ENCODE results near the gene OTC.

The OTC gene

GRCh38 chrX:38357747-38358673 lies 5.6 kb downstream of the OTC start:
- no peak for DNase-seq

- DNase-seq: no peak
These were observed 10.6 kb downstream of the OTC start for GRCh38 chrX:38363046-38363445.

DNA sequence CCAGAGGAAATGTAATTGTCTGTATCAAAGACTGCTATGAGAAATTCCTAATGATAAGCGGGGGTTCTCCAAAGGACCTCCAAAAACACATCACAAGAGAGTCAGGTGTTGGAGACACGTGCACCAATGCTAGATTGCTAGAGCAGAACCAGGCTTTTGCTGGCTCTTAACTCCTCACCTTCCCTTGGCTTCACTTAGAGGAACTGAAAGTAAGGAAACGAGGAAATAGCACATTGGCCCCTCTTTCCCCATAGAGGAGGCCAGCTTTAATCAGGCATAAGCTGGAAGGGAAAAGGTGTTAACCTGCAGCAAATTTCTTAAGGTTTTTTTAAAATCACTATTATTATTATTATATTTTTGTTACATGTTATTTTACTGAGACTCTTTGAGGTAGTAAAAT lies 13.6 kb downstream of the OTC start:
- no peak for DNase-seq

DNA sequence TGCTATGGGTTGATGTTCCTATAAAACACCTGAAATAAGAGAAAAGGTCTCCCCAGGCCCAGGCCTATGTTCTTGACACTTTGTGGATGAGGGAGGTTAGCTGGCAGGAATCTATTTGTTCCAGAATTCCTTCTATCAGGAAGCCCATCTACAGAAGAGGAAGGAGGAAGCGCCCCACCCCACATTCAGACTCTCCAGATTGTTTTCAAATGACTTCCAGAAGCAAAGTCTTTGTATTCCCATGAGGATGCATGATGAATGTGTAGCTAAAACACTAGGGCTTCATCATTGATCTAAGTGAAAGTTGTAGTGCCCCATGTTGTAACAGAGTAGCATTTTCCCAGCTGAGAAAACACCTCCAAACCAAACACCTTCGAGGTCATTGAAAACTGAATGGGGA lies 16.4 kb downstream of the OTC start:
- no peak for DNase-seq

DNA sequence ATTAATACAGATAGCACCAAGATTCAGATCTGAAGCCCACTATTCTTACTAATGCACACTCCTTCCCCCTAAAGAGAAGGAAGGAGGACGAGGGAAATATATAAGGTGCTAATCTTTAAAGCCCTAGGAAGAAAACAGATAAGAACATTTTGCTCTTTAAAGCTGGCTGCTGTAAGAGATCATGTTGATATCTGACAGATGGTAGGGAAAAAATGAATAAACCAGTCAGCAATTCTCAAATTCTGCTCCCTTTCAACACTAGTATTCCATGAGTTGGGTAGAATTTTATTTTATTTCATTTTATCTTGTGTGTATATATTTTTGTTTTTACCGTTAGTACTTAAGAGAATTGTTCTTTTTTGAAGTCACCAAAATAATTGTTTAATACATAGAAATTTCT lies 19.2 kb downstream of the OTC start:
- no peak for DNase-seq

GRCh38 chrX:38374431-38374830 lies 22.0 kb downstream of the OTC start:
- no peak for DNase-seq

- DNase-seq: no peak
These were observed 23.5 kb downstream of the OTC start for GRCh38 chrX:38375891-38376290.

DNA sequence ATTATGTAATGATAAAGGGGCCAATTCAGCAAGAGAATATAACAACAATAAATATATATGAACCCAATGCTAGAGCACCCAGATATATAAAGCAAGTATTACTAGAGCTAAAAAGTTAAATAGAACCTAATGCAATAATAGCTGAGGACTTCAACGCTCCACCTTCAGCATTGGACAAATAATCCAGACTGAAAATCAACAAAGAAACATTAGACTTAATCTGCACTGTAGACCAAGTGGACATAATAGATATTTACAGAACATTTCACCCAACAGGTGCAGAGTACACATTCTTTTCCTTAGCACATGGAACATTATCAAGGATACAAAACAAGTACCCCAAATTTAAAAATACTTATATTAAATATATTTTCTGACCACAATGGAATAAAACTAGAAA lies 24.3 kb downstream of the OTC start:
- DNase-seq: no peak

GRCh38 chrX:38379088-38379487 lies 26.7 kb downstream of the OTC start:
- no peak for DNase-seq

- DNase-seq: no peak
These were observed 30.3 kb downstream of the OTC start for GRCh38 chrX:38382663-38383062.

- DNase-seq: no peak
These were observed 48.0 kb downstream of the OTC start for GRCh38 chrX:38400389-38400910.

DNA sequence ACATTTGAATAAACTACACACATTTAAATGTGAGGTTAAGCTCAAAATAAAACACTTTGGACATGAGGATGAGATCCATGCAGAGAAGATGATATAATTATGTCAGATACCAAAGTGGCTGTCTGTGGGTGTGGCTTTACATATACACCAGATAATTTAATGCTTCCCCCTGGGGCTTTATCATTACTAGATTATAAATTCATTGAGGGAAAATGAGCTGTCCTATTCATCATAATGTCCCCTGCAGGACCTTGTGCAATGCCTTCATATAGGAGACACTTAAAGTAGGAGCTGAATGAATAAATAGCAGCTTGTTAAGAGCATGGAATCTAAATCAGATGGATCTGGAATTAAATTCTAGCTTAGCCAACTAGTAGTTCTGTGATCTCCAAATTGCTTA lies 49.7 kb downstream of the OTC start:
- no peak for DNase-seq

DNA sequence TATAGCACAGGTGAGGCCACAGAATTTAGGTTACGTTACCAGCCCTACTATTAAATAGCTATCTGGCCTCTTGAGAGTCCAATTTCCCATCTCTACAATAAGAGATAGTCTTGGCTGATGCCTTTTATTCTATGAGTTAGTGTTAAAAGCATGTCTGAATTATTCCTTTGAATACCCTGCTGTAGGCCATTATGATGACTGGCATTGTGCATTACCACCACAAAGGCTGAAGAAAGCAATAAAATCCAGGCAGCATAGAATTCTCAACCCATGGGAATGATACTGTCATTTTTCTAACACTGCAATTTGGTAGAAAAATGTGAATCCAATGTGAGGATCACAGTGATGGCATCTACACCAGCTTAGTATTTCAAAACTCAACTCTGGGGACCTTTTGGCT lies 51.4 kb downstream of the OTC start:
- no peak for DNase-seq

GRCh38 chrX:38407126-38407525 lies 54.7 kb downstream of the OTC start:
- DNase-seq: no peak

GRCh38 chrX:38409289-38409688 lies 56.9 kb downstream of the OTC start:
- DNase-seq: no peak

- no peak for DNase-seq
These were observed 74.4 kb downstream of the OTC start for GRCh38 chrX:38426785-38427184.

DNA sequence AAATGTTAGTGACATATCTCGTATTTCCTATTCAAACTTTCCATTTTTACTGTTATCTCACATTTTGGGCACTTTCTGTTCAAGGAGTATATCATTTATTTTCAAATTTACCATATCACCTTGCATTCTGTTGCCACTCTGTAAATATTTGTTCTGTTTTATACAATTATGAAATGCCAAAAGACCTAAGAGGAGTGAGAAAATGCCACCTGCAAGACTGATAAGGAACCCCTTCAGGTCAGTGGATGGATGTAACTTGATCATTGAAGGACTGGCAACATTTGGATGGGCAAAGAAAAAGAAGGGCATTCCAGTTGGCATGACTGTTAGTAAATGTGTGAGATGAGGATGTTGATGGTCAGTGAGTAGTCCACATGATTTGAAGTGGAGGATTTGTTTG lies 79.1 kb downstream of the OTC start:
- DNase-seq: no peak

DNA sequence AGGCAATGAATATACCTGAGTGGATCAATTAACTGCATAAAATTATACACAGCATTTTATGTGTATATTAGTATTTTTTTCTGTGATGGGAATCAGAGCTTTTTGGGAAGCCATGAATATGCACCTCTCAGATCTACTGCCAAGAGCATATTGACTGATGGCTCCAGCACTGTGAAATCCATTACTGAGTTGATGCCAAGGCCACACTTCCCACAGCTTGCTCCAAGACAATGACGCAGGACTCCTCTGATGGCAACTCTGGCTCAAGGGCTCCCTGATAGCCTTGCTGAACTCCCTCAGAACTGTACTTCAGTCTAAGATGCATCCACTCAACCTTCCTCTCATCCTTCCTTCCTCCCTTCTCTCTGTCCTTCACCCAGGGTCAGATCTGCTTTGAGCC lies 82.7 kb downstream of the OTC start:
- no peak for DNase-seq

DNA sequence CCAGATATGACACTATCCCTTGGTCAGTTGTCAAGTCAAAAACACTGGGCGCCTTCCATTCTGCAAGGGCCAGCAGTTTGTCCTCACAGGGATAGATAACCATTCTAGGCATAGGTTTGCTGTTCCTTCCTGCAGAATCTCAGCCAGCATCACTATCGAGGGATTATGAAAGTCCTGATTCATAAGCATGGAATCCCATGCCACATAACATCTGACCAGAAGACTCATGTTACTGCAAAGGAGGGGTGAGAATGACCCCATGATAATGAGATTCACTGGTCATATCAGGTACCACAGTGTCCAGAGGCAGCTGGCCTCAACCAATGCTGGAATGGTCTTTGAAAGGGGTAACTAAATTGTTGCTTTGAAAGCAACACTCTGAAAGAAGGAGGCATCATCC lies 84.7 kb downstream of the OTC start:
- no peak for DNase-seq

DNA sequence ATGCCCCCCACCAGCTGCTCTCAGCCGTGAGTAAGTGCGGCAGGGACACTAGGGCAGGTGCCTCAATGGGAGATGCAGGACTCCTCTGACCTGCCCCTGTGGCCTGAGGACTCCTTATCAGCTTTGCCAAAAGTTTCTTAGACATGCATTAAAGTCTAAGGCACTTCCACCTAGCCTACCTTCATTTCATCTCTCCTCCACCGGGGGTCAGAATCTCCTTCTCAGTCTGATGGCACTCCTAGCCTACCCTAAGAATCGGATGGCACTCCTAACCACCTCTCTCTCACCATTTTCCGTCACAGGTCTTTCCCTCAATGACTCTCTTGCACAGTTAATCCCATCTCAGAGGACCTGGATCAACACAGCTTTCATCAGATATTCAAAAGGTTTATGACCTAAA lies 85.9 kb downstream of the OTC start:
- no peak for DNase-seq

DNA sequence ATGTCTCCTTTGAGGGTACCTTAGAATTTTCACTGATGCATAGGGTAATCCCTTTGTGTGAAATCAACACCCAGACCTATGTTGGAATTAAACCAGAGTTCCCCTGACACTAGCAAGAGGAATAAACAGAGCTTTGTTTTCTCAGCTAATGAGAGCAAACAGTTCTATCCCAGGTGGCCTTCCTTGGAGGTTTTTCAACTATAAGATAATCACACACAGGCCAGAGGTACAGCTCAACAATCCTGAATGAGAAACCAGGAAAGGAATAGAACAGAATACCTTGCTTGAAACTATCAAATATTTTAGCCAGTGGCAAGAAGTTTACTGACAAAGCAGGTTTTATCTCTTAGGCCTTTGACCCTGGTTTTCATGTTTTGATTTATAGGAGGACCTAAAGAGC lies 100.2 kb downstream of the OTC start:
- DNase-seq: no peak

DNA sequence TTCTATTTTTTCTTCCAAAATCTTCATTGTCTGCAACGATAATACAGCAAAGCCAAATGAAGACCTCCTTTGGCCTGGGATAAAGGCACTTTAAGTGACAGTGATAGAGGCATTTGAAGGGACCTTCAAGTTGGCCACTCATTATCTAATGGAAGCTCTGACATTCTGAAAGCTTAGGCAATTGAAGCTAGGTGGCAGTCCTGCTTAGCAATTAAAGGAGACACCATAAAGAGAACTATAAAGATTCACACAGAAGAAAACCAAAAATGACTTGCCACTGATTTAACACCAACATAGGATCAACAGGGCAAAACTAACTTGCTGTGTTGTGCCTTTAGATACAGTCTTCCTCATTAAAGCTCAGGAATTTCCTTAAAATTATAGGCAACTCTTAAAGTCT lies 105.7 kb downstream of the OTC start:
- peak in 1 of 51 donors; percentile 13 for DNase-seq

- DNase-seq: no peak
These were observed 109.9 kb downstream of the OTC start for GRCh38 chrX:38462257-38462656.

DNA sequence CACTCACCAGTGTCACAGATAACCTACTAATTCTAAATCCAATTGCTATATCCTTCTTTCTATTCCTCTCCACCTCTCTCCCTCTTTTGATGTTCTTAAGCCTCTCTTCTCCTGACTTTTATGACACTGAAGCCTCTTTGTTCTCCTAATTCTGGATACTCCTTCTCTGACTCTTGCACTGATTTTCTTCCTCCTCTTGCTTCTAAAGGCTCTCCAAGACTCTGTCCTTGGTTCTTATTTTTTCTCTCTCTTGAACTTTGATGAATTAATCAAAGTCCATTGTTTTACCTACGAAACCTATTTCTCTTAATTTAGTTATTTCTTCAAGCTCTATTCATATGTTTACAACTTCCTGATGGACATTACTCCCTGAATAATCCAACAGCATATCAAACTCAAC lies 113.3 kb downstream of the OTC start:
- no peak for DNase-seq
